Muscle layer of colon (tissue), 2 donors: ENCODE measurements around the gene JSRP1.

Experiments used
- H3K27ac ChIP-seq: one replicate; pipeline ENCODE4 v1.7.0; 2013; ENCODE audit warnings: low read depth, mild to moderate bottlenecking, low read length, moderate library complexity
- H3K27me3 ChIP-seq, 2 donors: one replicate each; pipeline ENCODE4 v1.7.0; 2013; ENCODE audit warnings: low read length in 2 of 2, mild to moderate bottlenecking in 2 of 2; ENCODE audit not compliant: insufficient read depth in 2 of 2, control insufficient read depth in 1 of 2
- H3K36me3 ChIP-seq: one replicate; pipeline ENCODE4 v1.7.0; 2013; ENCODE audit warnings: mild to moderate bottlenecking, low read length; ENCODE audit not compliant: insufficient read depth
- H3K4me1 ChIP-seq: one replicate; pipeline ENCODE4 v1.7.0; 2013; ENCODE audit warnings: mild to moderate bottlenecking, low read length; ENCODE audit not compliant: insufficient read depth
- H3K4me3 ChIP-seq, 2 donors: one replicate each; pipeline ENCODE4 v1.7.0; 2013; ENCODE audit warnings: low read length in 2 of 2, low read depth in 1 of 2, mild to moderate bottlenecking in 1 of 2, moderate library complexity in 1 of 2
- H3K9ac ChIP-seq: one replicate; pipeline ENCODE4 v1.7.0; 2013; ENCODE audit warnings: low read length
- H3K9me3 ChIP-seq: one replicate; pipeline ENCODE4 v1.7.0; 2013; ENCODE audit warnings: mild to moderate bottlenecking, low read length
- donor health status: abdominal sarcoma.
- donor health status: Adenocarcinoma of cecum.

JSRP1 gene

GRCh38 chr19:2240881-2241760, 15.1 kb downstream of the JSRP1 start:
- Histone ChIP-seq H3K9me3 (no peaks in the 10 kb centered on the region), H3K27ac (no peak overlapping the region), H3K27me3 (no peaks in the 10 kb centered on the region), H3K4me1 (peaks cover 43% of the 10 kb centered on the region), H3K4me3 (no peak overlapping the region), H3K9ac (no peak overlapping the region), H3K36me3 (peaks cover 33% of the 10 kb centered on the region)

GRCh38 chr19:2239771-2240770, 16.1 kb downstream of the JSRP1 start:
- Histone ChIP-seq H3K4me1 (peaks cover 46% of the 10 kb centered on the region), H3K27me3 (no peaks in the 10 kb centered on the region), H3K9ac (peak overlapping the region; percentile 4), H3K27ac (peak overlapping the region; percentile 22), H3K4me3 (peak overlapping the region; percentile 28 to 39), H3K9me3 (no peaks in the 10 kb centered on the region), H3K36me3 (peaks cover 22% of the 10 kb centered on the region)

GRCh38 chr19:2239173-2239572, 17.0 kb downstream of the JSRP1 start:
- H3K9ac ChIP-seq, result peak overlapping the region; percentile 4
- no peaks in the 10 kb centered on the region for H3K27me3 ChIP-seq
- no peak overlapping the region for H3K4me3 ChIP-seq
- peaks cover 55% of the 10 kb centered on the region for H3K4me1 ChIP-seq
- peaks cover 13% of the 10 kb centered on the region for H3K36me3 ChIP-seq
- no peak overlapping the region for H3K27ac ChIP-seq
- no peaks in the 10 kb centered on the region for H3K9me3 ChIP-seq

GRCh38 chr19:2237869-2238153, 18.4 kb downstream of the JSRP1 start:
- H3K27me3 ChIP-seq, result no peaks in the 10 kb centered on the region
- H3K9me3 ChIP-seq, result no peaks in the 10 kb centered on the region
- peaks cover 11% of the 10 kb centered on the region for H3K36me3 ChIP-seq
- peaks cover 58% of the 10 kb centered on the region for H3K4me1 ChIP-seq
- H3K4me3 ChIP-seq, result peak overlapping the region; percentile 65 to 96
- no peak overlapping the region for H3K9ac ChIP-seq
- no peak overlapping the region for H3K27ac ChIP-seq

- no peaks in the 10 kb centered on the region for H3K27me3 ChIP-seq
- peak overlapping the region; percentile 90 for H3K9ac ChIP-seq
- H3K9me3 ChIP-seq, result no peaks in the 10 kb centered on the region
- H3K36me3 ChIP-seq, result peaks cover 14% of the 10 kb centered on the region
- H3K27ac ChIP-seq, result peak overlapping the region; percentile 99
- peak overlapping the region; percentile 65 to 96 for H3K4me3 ChIP-seq
- peaks cover 58% of the 10 kb centered on the region for H3K4me1 ChIP-seq
Observed at GRCh38 chr19:2237051-2237868, 19.0 kb downstream of the JSRP1 start.

- Histone ChIP-seq H3K9ac (peak within 1 kb of the TSS; percentile 90), H3K4me3 (peak within 1 kb of the TSS; percentile 65 to 96), H3K27me3 (no peaks in the 10 kb centered on the region), H3K9me3 (no peaks in the 10 kb centered on the region), H3K36me3 (peaks cover 14% of the 10 kb centered on the region), H3K27ac (peak within 1 kb of the TSS; percentile 99), H3K4me1 (peaks cover 56% of the 10 kb centered on the region)
Observed at GRCh38 chr19:2236314-2237050, 19.7 kb downstream of the JSRP1 start, which contains the start of the genes PLEKHJ1 and SF3A2. Gene PLEKHJ1, minus strand, starts transcription at chr19:2236329. Its CDS starts 81 bp downstream, at chr19:2236248. Gene SF3A2, plus strand, starts transcription at chr19:2236824. Its CDS starts 6,595 bp downstream, at chr19:2243419.

GRCh38 chr19:2236064-2236313, 20.2 kb downstream of the JSRP1 start:
- Histone ChIP-seq H3K4me1 (peaks cover 53% of the 10 kb centered on the region), H3K36me3 (peaks cover 14% of the 10 kb centered on the region), H3K27ac (peak overlapping the region; percentile 99), H3K9ac (no peak overlapping the region), H3K27me3 (no peaks in the 10 kb centered on the region), H3K4me3 (peak overlapping the region; percentile 65 to 96), H3K9me3 (no peaks in the 10 kb centered on the region)

- Histone ChIP-seq H3K27me3 (no peaks in the 10 kb centered on the region), H3K9ac (peak overlapping the region; percentile 71), H3K27ac (peak overlapping the region; percentile 99), H3K9me3 (no peaks in the 10 kb centered on the region), H3K4me3 (peak overlapping the region; percentile 65 to 96), H3K36me3 (peaks cover 15% of the 10 kb centered on the region), H3K4me1 (peaks cover 48% of the 10 kb centered on the region)
Observed at GRCh38 chr19:2235381-2236063, 20.7 kb downstream of the JSRP1 start.

GRCh38 chr19:2234996-2235380, 21.2 kb downstream of the JSRP1 start:
- Histone ChIP-seq H3K27me3 (no peaks in the 10 kb centered on the region), H3K4me3 (peak overlapping the region; percentile 65 to 96), H3K36me3 (peaks cover 20% of the 10 kb centered on the region), H3K9ac (peak overlapping the region; percentile 71), H3K4me1 (peaks cover 43% of the 10 kb centered on the region), H3K9me3 (no peaks in the 10 kb centered on the region), H3K27ac (peak overlapping the region; percentile 99)

GRCh38 chr19:2233601-2234280, 22.5 kb downstream of the JSRP1 start:
- H3K9me3 ChIP-seq, result no peaks in the 10 kb centered on the region
- peaks cover 20% of the 10 kb centered on the region for H3K36me3 ChIP-seq
- H3K9ac ChIP-seq, result no peak overlapping the region
- no peak overlapping the region for H3K27ac ChIP-seq
- H3K27me3 ChIP-seq, result no peaks in the 10 kb centered on the region
- no peak overlapping the region for H3K4me3 ChIP-seq
- H3K4me1 ChIP-seq, result peaks cover 31% of the 10 kb centered on the region
